ENCODE measurements around the gene POLDIP2. TPM values are rescaled to one million over a fixed set of nuclear protein-coding genes. Genes with fewer than 3 reads are reported as not detected.

Gene POLDIP2
- total and polyA plus RNA-seq, 2 of the 4 experiments (the other 2 are of a cell fraction): 66.7 to 77.8 TPM

DNA sequence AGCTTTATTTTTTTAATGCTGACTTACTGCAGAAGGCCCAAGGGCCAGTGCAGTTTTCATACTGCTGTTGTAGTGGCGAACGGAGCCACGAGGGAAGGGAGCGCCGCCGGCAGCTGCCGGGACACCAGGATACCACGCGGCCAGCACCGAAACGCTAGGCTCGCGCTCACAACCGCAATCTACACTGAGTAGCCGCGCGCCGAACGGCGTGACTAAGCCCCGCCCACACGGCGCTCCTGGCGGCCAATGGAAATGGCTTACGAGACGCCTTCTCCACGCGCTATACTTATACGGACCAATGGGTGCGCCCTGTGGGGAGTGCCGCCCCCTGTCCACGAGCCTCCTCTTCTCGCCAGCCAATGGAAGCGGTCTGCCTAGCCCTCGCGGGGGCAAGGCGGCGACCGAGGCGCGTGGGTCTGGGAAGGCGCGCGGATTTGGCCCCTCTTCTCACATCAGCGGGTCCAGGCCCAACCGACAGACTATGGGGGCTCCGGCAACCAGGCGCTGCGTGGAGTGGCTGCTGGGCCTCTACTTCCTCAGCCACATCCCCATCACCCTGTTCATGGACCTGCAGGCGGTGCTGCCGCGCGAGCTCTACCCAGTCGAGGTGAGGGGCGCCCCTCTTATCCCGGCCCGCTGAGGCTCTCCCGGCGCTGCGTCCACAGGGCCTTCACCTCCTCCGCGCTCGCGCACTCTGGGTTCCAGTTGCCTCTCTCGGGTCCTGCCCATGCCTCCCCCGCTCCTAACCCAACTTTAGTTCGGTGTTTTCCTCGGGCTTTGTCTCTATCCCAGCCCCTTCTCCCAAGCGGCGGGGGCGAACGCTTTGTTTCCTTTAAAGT lies 38.3 kb downstream of the POLDIP2 start, which contains the start of gene TMEM97:
Gene TMEM97 (plus strand): TSS at position 442 of the 839 bp plus-strand sequence. CDS start 40 bp downstream, at position 482.
- H3K79me1 ChIP-seq (ENCODE audit: low read depth in 1 of 2, low read length in 2 of 2): peaks cover 16 to 21% of the 10 kb centered on the region in 2 experiments; a peak in 3 of 4 replicates
- H3K9me3 ChIP-seq (ENCODE audit: control insufficient read depth, insufficient read depth, low read length): no peaks in the 10 kb centered on the region
- peak within 1 kb of the TSS in 1 of 2 experiments; percentile 33; a peak in 2 of 4 replicates for H4K8ac ChIP-seq (ENCODE audit: low read depth in 2 of 2, low read length in 2 of 2)
- H2BK5ac ChIP-seq (ENCODE audit: low read depth, low read length, poor library complexity, severe bottlenecking): no peak within 1 kb of the TSS
- peak within 1 kb of the TSS; percentile 87 for H3K4me2 ChIP-seq (ENCODE audit: low read depth, low read length)
- H3K23ac ChIP-seq (ENCODE audit: low read depth, low read length): peak within 1 kb of the TSS; percentile 31; the same call in 1 of the 2 replicates
- H3K4me1 ChIP-seq (ENCODE audit: control insufficient read depth, insufficient read depth, low read length): peaks cover 4% of the 10 kb centered on the region; the same call in 1 of the 2 replicates
- no peaks in the 10 kb centered on the region for H4K20me1 ChIP-seq (ENCODE audit: insufficient read depth, low read length)
- ChIA-PET CTCF (interaction anchor here (1.1 kb wide), 1 partner anchor 16 kb away, joined by 3 read pairs; the partner anchor contains the start of genes IFT20 and TNFAIP1), POLR2A (ENCODE audit: unreplicated experiment) (no interaction called here)
- H3K4me3 ChIP-seq (ENCODE audit: insufficient read depth, low read depth, low read length): peak within 1 kb of the TSS; percentile 67
- peak within 1 kb of the TSS; percentile 46 for H3K9ac ChIP-seq (ENCODE audit: low read depth, low read length)
- no peak within 1 kb of the TSS for H4K5ac ChIP-seq (ENCODE audit: low read depth, low read length)
- TF ChIP-seq MAZ (IDR thresholded peaks at IDR 0.05; ENCODE audit: borderline replicate concordance, low read depth, low read length): peak; percentile 76; the same call in 1 of the 2 replicates
- TF ChIP-seq RAD21 (IDR thresholded peaks at IDR 0.05; ENCODE audit: low read length): no peak
- peak; percentile 6; the same call in 1 of the 2 replicates for TF ChIP-seq BHLHE40 (IDR thresholded peaks at IDR 0.05; ENCODE audit: low read depth, low read length)
- TF ChIP-seq, protein P1, sequence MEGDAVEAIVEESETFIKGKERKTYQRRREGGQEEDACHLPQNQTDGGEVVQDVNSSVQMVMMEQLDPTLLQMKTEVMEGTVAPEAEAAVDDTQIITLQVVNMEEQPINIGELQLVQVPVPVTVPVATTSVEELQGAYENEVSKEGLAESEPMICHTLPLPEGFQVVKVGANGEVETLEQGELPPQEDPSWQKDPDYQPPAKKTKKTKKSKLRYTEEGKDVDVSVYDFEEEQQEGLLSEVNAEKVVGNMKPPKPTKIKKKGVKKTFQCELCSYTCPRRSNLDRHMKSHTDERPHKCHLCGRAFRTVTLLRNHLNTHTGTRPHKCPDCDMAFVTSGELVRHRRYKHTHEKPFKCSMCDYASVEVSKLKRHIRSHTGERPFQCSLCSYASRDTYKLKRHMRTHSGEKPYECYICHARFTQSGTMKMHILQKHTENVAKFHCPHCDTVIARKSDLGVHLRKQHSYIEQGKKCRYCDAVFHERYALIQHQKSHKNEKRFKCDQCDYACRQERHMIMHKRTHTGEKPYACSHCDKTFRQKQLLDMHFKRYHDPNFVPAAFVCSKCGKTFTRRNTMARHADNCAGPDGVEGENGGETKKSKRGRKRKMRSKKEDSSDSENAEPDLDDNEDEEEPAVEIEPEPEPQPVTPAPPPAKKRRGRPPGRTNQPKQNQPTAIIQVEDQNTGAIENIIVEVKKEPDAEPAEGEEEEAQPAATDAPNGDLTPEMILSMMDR (conservative IDR thresholded peaks at IDR 0.05; ENCODE audit: low read depth, low read length): 0 out of 2 replicates have a peak, but pooled peaks have one; percentile 1
- TF ChIP-seq CHD1 (IDR thresholded peaks at IDR 0.05; ENCODE audit: low read depth, low read length): no peak
- TF ChIP-seq USF2 (IDR thresholded peaks at IDR 0.05; ENCODE audit: low read depth, low read length): peak; percentile 48
- TF ChIP-seq RFX5 (IDR thresholded peaks at IDR 0.05; ENCODE audit: low read depth, low read length): peak; percentile 5; the same call in 1 of the 2 replicates
- TF ChIP-seq MXI1 (IDR thresholded peaks at IDR 0.05; ENCODE audit: borderline replicate concordance, low read depth, low read length): peak; percentile 95
- peak within 1 kb of the TSS; percentile 15; the same call in 1 of the 2 replicates for H3K27ac ChIP-seq (ENCODE audit: insufficient read depth, low read length)
- H2AK5ac ChIP-seq (ENCODE audit: low read depth, low read length): no peak within 1 kb of the TSS
- H2BK15ac ChIP-seq (ENCODE audit: low read depth, low read length): no peak within 1 kb of the TSS
- peaks cover 3% of the 10 kb centered on the region; the same call in 1 of the 2 replicates for H3K9me1 ChIP-seq (ENCODE audit: insufficient read depth, low read length)
- no peaks in the 10 kb centered on the region for H3K27me3 ChIP-seq (ENCODE audit: control insufficient read depth, insufficient read depth, low read length)
- H2AFZ ChIP-seq (replicated peaks; ENCODE audit: low read length, poor library complexity): peak within 1 kb of the TSS; percentile 100
- H2AK9ac ChIP-seq (replicated peaks; ENCODE audit: low read depth, low read length, poor library complexity): peak within 1 kb of the TSS; percentile 89
- no peak within 1 kb of the TSS for H3K18ac ChIP-seq (ENCODE audit: low read depth, low read length)
- no peak within 1 kb of the TSS for H2BK120ac ChIP-seq (ENCODE audit: low read depth, low read length)
- no peak within 1 kb of the TSS for H4K91ac ChIP-seq (ENCODE audit: insufficient read depth, low read depth, low read length)
- intact Hi-C loops (cut with micrococcal nuclease): loop anchor here (5.0 kb wide), 1 partner anchor 427 kb away; the partner anchor contains the start of gene LYRM9
- no peak within 1 kb of the TSS for H2BK20ac ChIP-seq (ENCODE audit: low read depth, low read length)
- H3K4ac ChIP-seq (ENCODE audit: low read depth, low read length): peak within 1 kb of the TSS; percentile 17; the same call in 1 of the 2 replicates
- peak; percentile 97 for DNase-seq
- no peaks in the 10 kb centered on the region for H3K36me3 ChIP-seq (ENCODE audit: control insufficient read depth, insufficient read depth, low read length)
- in situ Hi-C loops (cut with MboI; ENCODE audit: low sequenced_read_pairs): no loop called here
- ATAC-seq (ENCODE audit: low read depth): peak; percentile 99
- WGBS, 2 experiments (ENCODE audit: extremely low coverage in 2 of 2, insufficient read length in 1 of 2): 0% methylated on average over 53 of the region's 72 CpGs; no CpG with 5 or more reads in 1 of the 2 experiments
- dilution Hi-C loops (cut with HindIII; ENCODE audit: low sequenced_read_pairs, unreplicated experiment): no loop called here
- H3K56ac ChIP-seq (ENCODE audit: extremely low read depth, insufficient read depth, low read length): no peak within 1 kb of the TSS
- no TSS peak for BruUV-seq (replicated peaks)
- no peak within 1 kb of the TSS; the same call in 1 of the 2 replicates for H3K14ac ChIP-seq (replicated peaks; ENCODE audit: low read depth, low read length)

Measured in IMR-90 (cell line).